Measurements from ENCODE around the gene PYM1.

PYM1 gene

DNA sequence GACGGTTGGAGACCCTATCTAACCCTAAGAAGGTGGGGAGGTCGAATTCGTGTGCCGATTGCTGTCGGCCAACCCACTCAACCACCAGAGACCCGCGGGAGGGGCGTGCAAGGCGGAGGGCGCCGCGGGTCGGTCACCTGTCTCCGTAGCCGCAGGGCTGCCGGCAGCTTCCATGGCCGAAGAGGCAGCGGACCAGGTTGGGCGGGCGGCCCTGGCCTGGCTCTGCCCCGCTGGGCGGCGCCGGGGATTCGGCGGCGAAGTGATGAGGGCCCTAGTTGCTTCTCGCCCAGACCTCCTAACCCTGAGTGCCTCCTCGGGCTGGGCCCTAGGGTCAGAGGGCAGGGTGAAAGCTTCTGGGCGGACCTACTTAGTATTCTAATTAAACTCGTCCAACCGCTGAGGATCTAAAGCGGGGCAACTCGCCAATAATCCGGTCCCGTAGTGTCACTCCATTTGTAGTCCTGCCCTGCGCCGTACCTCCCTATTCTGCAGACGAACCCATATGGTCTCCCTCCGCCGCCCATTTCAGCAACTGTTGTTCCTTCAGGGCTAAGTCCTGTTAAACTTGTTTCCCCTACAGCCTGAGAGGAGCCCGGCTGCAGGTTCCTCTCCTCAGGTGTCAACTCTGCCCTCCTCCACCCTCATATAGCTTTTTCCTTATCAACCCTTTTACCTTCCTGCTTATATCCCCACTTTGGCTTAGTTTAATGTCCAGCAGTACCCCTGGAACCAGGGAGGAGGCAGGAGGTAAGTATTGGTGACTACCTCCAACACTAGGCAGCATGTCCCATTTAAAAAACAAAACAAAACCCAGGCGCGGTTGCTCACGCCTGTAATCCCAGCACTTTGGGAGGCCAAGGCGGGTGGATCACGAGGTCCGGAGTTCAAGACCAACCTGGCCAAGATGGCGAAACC is at the start of gene PYM1:
PYM1 (minus strand) TSS at position 307 of the 915 bp plus-strand sequence; CDS start at position 174, 133 bp downstream.
- peak; percentile 46 for DNase-seq

DNA sequence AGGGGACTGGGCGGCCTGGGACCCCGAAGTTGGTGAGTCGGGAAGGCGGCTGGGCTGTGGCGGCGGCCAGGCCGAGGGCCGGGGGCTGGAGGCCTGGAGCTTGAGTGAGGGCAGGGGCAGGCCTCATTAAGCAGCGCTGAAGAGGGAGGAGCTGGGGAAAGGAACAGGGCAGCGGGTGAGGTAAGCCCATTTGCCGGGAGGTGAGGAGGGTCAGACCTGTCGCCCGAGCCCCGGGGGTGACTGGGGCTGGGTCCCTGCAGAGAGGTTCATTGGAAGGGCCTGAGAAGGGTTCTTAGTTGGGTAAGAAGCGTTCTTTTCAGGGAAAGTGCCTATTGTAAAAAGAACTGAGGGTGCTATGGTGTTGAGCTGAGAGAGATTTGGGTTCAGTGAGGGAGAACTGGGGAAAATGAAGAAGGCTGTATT is 46.6 kb upstream of the PYM1 start:
- no peak for DNase-seq

DNA sequence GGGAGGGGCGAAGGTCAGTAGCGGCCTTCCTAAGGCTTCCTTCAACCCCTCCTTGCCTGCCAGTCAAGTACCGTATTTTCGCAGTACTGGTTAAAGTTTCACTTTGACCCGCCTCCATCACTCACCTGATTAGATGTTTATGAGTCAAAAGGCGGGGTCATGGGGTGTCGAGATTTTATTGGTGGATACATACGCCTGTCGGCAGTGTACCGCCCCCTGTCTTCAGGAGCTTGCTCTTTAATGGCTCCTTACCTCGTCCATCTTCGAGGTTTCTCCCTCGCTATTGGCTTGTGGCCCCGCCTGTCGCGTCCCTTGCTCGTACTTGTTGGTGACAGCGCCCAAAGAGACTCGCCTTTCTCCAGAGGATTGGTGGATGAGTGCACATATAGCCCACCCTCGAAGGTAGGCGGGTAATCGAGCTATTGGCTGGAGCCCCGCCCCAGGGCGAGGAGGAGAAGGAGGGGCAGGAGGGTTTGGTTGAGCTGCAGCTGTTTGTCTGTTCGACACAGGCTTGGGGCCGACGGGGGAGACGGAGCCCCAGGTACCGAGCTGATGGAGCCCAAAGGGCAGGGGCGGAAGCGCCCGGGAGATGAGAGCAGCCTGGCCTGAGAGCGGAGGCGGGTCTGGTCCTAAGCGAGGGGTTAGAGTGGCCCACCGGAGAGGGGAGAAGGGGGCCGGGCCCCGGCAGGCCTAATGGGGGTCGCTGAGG is 46.1 kb upstream of the PYM1 start, which contains the start of gene RAB5B:
RAB5B (plus strand) TSS at position 480 of the 709 bp plus-strand sequence. CDS start 12,883 bp downstream, outside the sequence.
- peak; percentile 85 for DNase-seq

DNA sequence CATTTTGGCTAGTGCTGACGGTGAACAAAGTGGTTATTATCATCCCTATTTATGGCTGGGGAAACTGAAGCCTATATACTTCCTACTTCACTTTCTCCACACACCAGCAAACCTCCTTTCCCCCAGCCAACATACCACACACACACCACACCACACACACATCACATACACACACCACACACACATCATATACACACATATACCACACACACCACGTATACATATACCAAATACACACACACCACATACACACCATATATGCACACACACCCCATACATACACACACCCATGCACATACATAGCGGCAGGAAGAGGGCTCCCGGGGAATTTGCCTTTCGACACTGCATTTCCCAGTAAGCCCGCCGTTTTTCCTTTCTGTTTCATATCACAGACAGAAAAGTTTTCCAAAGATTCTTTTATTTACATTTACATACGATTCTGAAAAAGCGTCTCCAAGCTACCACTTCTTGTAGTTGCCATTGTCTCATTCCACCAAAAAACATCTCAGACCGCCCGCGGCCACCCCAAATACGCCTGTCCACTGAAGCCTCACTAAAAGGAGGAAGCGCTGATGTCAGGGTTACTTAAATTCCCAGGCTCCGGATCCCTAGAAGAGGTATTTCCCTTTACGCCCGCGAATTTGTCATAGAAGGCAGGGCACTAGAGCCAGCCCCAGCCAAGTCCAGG is 45.4 kb upstream of the PYM1 start:
- DNase-seq, result no peak

DNA sequence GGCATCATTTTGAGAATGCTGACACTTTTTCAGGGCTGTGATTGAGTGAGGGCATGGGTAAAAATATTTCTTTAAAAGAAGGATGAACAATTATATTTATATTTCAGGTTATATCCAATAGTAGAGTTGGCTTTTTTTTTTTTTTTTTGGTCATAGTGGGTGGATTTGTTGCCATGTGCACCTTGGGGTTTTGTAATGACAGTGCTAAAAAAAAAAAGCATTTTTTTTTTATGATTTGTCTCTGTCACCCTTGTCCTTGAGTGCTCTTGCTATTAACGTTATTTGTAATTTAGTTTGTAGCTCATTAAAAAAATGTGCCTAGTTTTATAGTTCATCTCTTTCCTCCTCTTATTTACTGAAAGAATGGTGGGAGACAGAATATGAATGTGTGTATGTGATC is 44.8 kb upstream of the PYM1 start:
- no peak for DNase-seq

DNA sequence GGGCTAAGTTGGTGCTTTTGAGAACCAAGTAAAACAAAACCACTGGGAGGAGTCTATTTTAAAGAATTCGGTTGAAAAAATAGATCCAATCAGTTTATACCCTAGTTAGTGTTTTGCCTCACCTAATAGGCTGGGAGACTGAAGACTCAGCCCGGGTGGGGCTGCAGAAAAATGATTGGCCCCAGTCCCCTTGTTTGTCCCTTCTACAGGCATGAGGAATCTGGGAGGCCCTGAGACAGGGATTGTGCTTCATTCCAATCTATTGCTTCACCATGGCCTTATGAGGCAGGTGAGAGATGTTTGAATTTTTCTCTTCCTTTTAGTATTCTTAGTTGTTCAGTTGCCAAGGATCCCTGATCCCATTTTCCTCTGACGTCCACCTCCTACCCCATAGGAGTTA is 44.3 kb upstream of the PYM1 start:
- no peak for DNase-seq

DNA sequence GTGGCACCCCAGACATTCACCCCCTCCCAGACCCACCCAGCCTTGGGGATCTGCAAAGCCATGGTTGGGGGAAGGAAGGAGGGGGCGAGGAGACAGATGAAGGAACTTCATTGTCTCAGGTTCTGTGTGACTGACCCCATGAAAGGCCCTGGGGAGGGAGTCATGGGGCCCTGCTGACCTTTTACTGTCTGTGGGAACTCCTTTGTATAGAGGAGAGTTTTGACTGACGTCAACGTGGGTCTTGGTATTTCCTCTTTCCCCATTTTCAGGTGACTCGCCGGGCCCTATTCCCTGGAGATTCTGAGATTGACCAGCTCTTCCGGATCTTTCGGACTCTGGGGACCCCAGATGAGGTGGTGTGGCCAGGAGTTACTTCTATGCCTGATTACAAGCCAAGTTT is 43.1 kb upstream of the PYM1 start:
- no peak for DNase-seq

DNA sequence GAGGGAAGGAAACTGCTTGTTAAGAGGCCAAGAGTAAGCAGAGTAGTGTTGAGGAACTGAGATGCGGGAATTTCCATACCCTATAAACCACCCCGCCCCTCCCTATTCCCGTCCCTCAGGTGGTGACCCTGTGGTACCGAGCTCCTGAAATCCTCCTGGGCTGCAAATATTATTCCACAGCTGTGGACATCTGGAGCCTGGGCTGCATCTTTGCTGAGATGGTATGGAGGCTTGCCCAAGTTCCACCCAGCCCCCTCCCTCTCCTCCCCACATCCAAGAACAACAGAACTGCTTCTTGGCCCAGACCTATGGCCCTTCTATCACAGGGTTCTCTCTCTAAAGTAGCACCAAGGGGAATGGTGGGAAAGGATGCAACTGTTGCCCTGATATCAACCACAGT is 41.7 kb upstream of the PYM1 start:
- no peak for DNase-seq

DNA sequence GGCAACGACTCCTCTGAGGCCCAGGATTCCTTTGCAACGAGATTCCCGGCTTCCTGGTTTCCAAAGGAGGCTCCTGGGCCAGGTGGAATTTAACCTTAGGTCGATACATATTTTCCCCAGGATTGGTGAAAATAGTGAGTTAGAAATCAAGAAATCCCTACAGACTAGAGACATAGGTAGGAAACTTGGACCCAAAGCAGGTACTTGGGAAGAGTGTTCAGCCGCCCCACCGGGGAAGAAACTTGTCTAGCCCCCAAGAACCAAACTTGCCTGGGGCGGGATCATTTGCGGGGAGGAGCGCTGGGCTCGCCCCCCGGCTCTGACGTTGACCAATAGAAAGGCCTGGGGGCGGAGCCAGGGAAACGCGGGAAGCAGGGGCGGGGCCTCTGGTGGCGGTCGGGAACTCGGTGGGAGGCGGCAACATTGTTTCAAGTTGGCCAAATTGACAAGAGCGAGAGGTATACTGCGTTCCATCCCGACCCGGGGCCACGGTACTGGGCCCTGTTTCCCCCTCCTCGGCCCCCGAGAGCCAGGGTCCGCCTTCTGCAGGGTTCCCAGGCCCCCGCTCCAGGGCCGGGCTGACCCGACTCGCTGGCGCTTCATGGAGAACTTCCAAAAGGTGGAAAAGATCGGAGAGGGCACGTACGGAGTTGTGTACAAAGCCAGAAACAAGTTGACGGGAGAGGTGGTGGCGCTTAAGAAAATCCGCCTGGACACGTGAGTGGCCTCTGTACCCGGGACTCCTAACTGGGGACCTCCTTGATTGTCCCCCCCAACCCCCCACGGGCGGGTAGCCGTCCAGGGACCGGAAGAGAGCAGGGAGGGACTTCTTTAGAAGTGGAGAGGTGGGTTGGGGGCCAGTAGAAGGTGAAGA is 39.0 kb upstream of the PYM1 start, which contains the start of gene CDK2:
CDK2 (plus strand) TSS at position 423 of the 874 bp plus-strand sequence; CDS start at position 602, 179 bp downstream.
- DNase-seq, result peak; percentile 23

DNA sequence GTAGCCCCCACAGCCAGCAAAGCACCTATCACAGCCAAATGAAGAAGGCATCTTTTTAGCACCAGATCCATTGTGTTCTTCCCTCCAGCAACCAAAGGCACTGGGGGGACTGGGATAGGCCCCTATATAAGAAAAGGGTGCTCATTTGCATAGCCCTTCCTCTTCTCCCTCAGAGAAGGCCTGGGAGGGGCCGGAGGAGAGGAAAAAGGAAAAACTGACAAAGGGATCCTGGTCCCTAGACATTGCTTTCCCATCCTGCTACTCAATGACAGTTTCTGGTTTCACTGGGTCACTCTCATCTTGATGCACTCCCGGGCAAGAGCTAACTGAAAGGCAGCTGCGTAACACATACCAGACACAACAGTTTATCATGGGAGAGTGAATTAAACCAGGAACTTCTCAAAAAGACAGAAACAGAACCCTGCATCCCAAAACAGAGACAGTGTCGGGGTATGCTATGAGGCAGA is 38.3 kb upstream of the PYM1 start, which contains the start of gene PMEL:
PMEL (minus strand) TSS at position 102 of the 467 bp plus-strand sequence; CDS start at position 71, 31 bp downstream.
- DNase-seq, result no peak

DNA sequence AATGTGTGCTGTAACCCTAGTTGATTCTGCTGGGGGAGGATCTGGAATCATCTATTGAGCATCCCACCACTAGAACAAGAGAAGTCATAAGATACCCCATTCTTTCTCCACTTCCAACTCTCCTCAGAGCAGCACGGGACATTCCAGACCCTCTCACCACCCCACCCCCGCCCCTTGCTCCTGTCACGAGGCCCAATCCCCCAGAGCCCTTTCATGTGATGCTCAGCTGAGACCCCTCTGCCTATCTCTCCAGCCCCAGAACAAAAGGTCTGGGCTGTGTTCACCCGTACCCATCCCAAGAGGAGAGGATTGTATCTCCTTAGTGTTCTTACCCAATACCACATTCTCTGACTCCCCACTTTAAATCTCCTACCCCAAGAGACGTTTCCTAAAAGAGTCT is 37.5 kb upstream of the PYM1 start:
- no peak for DNase-seq

DNA sequence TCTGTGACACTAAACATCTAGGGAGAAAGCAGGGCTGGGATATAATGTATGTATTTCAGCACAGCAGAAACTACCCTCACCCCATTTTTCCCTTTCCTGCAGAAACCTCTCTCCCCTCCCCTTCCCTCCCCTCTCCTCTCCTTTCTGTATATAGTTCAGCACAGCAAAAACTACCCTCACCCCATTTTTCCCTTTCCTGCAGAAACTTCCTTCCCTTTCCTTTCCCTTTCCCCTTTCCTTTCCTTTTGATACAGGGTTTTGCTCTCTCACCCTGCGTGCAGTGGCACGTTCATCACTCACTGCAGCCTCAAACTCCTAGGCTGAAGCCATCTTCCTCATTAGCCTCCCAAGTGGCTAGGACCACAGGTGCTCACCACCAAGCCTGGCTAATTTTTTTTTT is 36.1 kb upstream of the PYM1 start:
- no peak for DNase-seq

DNA sequence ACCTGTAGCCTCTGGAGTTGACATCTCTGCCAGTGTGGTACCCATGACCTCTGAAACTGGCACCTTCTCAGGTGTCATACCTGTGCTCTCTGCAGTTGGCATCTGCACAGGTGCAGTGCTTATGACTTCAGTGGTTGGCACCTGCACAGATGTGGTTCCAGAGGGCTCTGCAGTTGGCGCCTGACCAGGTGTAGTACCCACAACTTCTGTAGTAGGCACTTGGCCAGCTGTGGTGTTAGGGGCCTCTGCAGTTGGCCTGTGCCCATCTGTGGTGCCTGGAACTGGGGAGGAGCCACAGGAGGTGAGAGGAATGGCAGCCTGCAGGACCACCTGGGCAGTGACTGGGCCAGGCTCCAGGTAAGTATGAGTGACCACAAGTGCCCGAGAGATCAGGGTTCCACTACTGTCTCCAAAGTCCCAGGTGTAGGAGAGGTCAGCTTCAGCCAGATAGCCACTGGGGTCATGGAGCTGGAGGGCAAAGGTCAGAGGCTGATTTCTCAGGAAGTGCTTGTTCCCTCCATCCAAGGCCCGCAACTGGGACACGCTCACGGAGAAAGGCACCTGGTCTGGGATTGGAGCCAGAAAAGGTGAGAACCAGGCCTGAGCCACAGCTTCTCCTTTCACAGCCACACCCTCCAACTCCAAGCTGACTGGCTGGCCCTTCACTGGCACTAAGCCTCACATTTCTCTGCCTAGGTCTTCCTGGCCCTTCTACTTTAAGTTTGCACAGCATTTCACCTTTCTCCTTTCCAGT is 29.6 kb upstream of the PYM1 start:
- no peak for DNase-seq

DNA sequence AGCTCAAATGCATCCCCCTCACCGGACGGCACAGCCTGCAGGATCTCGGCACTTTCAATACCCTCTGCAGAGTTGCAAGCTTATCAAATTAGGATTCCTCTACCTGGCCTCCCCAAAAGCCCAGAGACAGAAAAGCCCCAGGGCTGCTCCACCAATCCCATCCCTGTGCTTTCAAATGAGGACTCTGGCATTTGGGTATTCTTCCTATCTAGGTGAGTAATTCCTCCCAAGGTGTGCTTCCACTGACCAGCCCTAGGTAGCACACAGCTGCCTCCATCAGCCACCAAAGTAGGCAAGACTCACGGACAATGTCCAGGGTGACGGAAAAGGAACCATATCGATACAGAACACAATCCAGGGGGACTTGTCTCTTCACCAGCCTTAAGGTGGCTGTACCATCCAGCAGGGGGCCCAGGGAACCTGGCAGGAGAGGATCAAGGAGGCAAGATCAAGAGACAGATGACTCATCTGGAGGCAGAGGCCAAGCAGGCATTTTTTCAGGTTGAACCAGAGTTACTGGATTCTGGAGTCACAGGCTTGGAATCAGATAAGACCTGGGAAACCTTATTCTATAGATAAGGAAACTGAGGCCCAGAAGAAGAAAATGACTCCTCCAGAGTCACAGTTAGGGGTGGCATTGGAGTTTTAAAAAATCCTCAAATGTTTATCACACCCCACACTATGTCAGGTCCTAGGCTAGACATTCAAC is 28.3 kb upstream of the PYM1 start:
- no peak for DNase-seq

DNA sequence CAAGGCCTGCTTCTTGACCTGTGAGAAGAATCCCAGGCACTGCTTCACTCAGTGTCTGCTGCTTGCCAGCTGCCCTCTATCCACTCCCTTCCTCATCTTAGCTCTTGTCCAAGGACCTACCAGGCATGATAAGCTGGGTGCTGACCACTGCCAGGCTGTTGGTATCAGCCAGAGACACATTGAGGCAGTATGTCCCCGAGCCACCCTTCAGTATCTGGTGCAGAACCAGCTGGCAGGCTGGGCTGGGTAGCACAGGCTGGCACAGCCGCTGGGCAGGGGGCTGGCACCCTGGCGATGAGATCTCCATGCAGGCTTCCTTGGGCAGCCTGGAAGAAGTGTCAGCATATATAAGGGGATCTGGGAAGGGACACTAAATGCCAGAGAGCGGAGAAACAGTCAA is 27.6 kb upstream of the PYM1 start:
- DNase-seq, result no peak

DNA sequence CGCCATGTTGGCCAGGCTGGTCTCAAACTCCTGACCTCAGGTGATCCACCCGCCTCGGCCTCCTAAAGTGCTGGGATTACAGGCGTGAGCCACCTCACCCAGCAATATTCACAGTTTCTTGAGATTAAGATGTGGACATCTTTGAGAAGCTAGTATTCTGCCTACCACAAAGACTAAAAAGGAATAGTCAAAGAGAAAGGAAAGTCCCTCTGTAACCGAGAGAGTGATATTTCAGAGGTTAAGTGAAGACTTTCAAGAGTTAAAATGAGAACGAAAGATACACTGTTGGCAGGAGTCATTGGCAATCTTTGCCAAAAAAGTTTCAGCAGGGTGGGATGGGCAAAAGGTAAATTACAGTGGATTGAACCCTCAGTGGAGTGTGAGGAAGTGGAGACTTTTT is 18.9 kb upstream of the PYM1 start:
- DNase-seq, result no peak

DNA sequence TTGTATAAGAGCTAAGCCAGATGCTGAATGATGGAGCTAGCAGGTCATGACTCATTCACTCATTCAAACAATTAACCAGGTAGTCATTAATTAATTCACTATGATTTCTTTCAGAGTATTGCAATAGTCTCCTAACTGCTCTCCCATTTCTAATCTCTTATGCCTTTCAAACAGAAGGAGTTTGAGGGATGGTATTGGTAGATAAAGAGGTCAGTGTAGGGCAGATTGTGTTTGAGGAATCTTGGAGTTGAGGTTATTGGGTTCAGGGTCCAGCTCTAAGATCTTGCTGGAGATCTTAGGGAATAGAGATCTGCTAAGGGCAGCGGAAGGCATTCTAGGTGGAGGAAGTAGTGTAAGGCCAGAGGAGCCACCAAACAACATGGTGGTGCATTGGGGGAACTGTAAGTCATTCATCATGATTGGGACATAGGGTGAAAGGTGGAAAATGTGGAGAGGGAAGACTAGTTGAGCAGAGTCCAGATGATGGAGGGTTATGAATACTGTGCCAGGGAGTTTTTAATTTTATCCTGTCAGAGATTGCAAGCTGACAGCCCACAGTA is 15.0 kb upstream of the PYM1 start:
- DNase-seq, result no peak

DNA sequence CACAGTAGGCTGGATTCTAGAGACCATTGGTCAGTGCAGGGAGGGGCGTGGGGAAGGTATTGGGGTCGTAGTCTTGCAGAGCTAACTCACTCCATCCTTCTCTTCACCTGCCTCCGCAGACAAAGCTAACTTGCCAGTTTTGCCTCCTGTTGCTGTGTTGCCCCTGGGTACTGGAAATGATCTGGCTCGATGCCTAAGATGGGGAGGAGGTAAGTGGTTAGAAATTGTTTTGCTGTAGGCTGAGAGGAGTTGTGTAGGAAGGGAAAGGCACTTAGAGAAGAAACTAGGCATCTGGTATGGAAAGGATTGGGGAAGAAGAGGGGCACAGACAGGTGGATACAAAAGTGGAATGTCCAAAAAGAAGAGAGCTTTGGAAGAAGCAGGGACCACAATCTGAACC is 14.4 kb upstream of the PYM1 start:
- no peak for DNase-seq

DNA sequence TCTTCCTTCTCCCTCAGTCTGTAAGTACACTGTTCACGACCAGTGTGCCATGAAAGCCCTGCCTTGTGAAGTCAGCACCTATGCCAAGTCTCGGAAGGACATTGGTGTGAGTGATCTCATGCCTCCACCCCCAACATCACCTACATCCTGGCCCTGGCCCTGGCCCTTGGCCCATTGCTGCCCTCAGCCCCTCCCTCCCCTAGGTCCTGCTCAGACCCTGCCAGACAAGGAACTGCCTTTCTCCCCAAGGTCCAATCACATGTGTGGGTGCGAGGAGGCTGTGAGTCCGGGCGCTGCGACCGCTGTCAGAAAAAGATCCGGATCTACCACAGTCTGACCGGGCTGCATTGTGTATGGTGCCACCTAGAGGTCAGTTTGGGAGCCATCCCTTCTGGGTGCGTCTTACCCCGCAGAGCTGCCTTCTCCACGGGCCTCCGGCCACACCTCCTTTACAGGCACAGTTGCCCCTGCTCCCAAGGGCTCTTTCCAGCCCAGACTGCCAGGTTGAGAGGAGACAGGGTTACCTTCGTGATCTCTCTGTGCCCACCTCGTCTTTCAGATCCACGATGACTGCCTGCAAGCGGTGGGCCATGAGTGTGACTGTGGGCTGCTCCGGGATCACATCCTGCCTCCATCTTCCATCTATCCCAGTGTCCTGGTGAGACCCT is 12.5 kb upstream of the PYM1 start:
- DNase-seq, result peak; percentile 28
